Mucosa of descending colon (tissue), 3 donors: Measurements from ENCODE around the gene KNCN. TPM values are rescaled to one million over a fixed set of nuclear protein-coding genes. Genes with fewer than 3 reads are reported as not detected.

Experiments
- ATAC-seq: fragments of 200-7000 bp; cut with Tn5 transposase; one replicate; pipeline ENCODE4 v1.9.1; 2020; ENCODE audit warnings: mild to moderate bottlenecking, moderate library complexity
- DNase-seq, 3 donors: peaks; one replicate each; pipeline ENCODE4 v3.0.0-alpha.2; 2020
- H3K36me3 ChIP-seq: fragments of 200-600 bp; one replicate; pipeline ENCODE4 v1.8.0; 2021; ENCODE audit warnings: low read depth, mild to moderate bottlenecking
- H3K4me1 ChIP-seq: fragments of 200-600 bp; one replicate; pipeline ENCODE4 v1.8.0; 2021; ENCODE audit warnings: low read depth, mild to moderate bottlenecking
- H3K4me3 ChIP-seq: fragments of 200-600 bp; one replicate; pipeline ENCODE4 v1.8.0; 2021; ENCODE audit warnings: mild to moderate bottlenecking
- H3K9me3 ChIP-seq: fragments of 200-600 bp; one replicate; pipeline ENCODE4 v1.8.0; 2021; ENCODE audit warnings: mild to moderate bottlenecking
- CTCF ChIP-seq: fragments of 200-600 bp; IDR thresholded peaks from one replicate; pipeline ENCODE4 v1.8.0; 2022; ENCODE audit warnings: antibody characterized with exemption, mild to moderate bottlenecking
- intact Hi-C, 2 donors: fragments of 100-400 bp; cut with DNase I in 1 of 2; cut with micrococcal nuclease in 1 of 2; formaldehyde crosslinking; loops; one replicate each; pipeline versions ENCODE4 v1.11.0 to v1.11.1; 2022; cut with DNase I, micrococcal nuclease
- total RNA-seq, 3 donors: library from RNA; stranded (reverse); fragmentation: NEBNext Ultra II Directional in 2 of 3; extraction: Animal tissue kit (Norgen Biotek cat#: 25700) in 2 of 3; gene quantifications; one replicate each; pipeline versions ENCODE4 v1.2.1 to v1.2.4, GENCODE V29; 2021 to 2023
- donor health status: DM: no; HTN: no; CAD: no; lungs with moderate emphysema.
- donor health status: DM: no; HTN: no; CAD: no.
- donor health status: DM: no; HTN: yes; CAD: no.

Gene KNCN
- total RNA-seq, 3 donors from 2014 or later: not detected

- ATAC-seq (no peak), DNase-seq (no peak)
- no peaks in the 10 kb centered on the region for H3K9me3 ChIP-seq
- no peaks in the 10 kb centered on the region for H3K4me1 ChIP-seq
- no peaks in the 10 kb centered on the region for H3K36me3 ChIP-seq
- H3K4me3 ChIP-seq: no peak overlapping the region
- no peak for TF ChIP-seq CTCF
- intact Hi-C loops: no loop called here
These were observed 17.0 kb upstream of the KNCN start for GRCh38 chr1:46568461-46568891.

GRCh38 chr1:46563341-46563740 is 11.9 kb upstream of the KNCN start:
- intact Hi-C loops: no loop called here
- ATAC-seq: no peak
- no peak for TF ChIP-seq CTCF
- Histone ChIP-seq H3K9me3 (no peaks in the 10 kb centered on the region), H3K4me3 (no peak overlapping the region), H3K36me3 (peaks cover 3% of the 10 kb centered on the region), H3K4me1 (no peaks in the 10 kb centered on the region)
- no peak for DNase-seq

- Histone ChIP-seq H3K4me1 (no peaks in the 10 kb centered on the region), H3K4me3 (no peak overlapping the region), H3K36me3 (peaks cover 3% of the 10 kb centered on the region), H3K9me3 (no peaks in the 10 kb centered on the region)
- no peak for DNase-seq
- TF ChIP-seq CTCF: no peak
- intact Hi-C loops: no loop called here
- no peak for ATAC-seq
These were observed 11.1 kb upstream of the KNCN start for GRCh38 chr1:46562498-46562897.

GRCh38 chr1:46558966-46559365 is 7.5 kb upstream of the KNCN start:
- peaks cover 3% of the 10 kb centered on the region for H3K36me3 ChIP-seq
- intact Hi-C loops: no loop called here
- H3K4me1 ChIP-seq: no peaks in the 10 kb centered on the region
- DNase-seq: no peak
- no peaks in the 10 kb centered on the region for H3K9me3 ChIP-seq
- no peak for ATAC-seq
- H3K4me3 ChIP-seq: no peak overlapping the region
- no peak for TF ChIP-seq CTCF

- Histone ChIP-seq H3K9me3 (no peaks in the 10 kb centered on the region), H3K4me3 (no peak overlapping the region), H3K36me3 (peaks cover 3% of the 10 kb centered on the region), H3K4me1 (no peaks in the 10 kb centered on the region)
- intact Hi-C loops: no loop called here
- TF ChIP-seq CTCF: no peak
- no peak for DNase-seq
- no peak for ATAC-seq
These were observed 6.9 kb upstream of the KNCN start for GRCh38 chr1:46558141-46558963.
